Measurements from ENCODE around the gene SRD5A2.

DNA sequence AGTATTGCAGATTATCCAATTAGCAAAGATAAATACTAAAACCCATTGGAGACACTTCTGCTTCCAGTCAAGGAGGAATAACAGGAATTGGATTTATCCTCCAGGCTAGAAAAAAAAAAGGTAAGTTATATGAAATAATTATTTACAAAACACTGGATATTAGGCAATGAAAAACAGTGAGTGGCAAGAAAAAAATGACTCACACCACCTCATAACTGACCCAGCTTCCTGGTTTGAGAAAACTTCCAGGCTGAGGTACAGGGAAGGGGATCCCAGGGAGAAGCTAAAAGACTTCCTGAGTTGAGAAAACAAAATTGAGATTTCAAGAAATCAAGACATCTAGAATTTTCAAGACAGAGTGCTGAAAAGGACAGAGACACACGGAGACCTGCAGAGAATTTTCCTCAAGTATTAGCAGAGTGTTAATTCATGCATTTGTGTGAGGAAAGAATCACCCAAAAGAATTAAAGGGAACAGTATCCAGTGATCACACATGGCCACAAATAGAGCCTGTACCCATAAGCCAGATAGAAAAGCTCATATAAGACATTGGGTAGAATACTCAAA, 17.4 kb downstream of the SRD5A2 start:
- TF ChIP-seq EZH2 (IDR thresholded peaks at IDR 0.05; ENCODE audit: low read depth), result no peak
- TF ChIP-seq, protein P1, sequence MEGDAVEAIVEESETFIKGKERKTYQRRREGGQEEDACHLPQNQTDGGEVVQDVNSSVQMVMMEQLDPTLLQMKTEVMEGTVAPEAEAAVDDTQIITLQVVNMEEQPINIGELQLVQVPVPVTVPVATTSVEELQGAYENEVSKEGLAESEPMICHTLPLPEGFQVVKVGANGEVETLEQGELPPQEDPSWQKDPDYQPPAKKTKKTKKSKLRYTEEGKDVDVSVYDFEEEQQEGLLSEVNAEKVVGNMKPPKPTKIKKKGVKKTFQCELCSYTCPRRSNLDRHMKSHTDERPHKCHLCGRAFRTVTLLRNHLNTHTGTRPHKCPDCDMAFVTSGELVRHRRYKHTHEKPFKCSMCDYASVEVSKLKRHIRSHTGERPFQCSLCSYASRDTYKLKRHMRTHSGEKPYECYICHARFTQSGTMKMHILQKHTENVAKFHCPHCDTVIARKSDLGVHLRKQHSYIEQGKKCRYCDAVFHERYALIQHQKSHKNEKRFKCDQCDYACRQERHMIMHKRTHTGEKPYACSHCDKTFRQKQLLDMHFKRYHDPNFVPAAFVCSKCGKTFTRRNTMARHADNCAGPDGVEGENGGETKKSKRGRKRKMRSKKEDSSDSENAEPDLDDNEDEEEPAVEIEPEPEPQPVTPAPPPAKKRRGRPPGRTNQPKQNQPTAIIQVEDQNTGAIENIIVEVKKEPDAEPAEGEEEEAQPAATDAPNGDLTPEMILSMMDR (conservative IDR thresholded peaks at IDR 0.05), result no peak
